Measurements from ENCODE around the gene FBXW2.
A peak's percentile ranks its signal among the peaks of the same experiment; 100 is the strongest.

FBXW2 gene, protein sequence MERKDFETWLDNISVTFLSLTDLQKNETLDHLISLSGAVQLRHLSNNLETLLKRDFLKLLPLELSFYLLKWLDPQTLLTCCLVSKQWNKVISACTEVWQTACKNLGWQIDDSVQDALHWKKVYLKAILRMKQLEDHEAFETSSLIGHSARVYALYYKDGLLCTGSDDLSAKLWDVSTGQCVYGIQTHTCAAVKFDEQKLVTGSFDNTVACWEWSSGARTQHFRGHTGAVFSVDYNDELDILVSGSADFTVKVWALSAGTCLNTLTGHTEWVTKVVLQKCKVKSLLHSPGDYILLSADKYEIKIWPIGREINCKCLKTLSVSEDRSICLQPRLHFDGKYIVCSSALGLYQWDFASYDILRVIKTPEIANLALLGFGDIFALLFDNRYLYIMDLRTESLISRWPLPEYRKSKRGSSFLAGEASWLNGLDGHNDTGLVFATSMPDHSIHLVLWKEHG

DNA sequence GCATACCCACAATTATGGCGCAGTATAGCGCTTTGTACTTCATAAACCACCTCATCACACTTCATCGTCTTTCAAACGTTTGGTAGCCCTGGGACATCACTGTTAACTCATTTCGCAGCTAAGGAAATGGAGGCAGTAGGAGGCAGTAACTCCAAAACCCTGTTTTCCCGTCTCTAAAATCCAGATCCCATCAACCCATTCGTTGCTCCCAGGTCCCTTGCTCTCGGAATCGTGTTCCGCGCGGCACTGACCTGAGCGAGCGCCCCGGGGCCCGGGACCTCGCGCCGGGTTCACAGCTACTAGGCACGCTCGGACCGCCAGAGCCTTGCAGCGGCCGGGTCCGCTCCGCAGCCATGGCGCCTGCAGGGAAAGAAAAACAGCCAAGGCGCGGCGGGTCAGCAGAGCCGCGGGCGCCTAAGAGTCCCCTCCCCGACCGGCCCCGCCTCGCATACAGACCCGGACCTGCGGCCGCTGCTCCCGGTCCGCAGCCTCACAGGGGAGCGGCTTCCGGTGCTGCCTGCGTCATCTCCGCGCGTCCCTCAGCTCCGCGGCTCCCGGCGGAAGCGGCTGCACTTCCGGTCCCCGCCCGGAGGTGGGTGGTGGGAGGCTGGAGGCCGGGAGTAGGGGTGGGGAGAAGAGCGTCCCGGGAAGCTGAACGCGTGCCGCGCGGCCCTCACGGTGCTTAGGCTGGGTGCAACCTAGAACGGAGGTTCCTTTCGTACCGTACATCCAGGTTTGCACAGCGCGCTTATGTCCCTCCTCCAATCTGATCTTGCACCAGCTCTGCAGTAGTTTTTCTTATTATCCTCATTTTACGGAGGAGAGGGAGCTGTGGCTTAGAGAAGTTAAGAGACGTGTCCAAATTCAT lies at the start of gene FBXW2:
TSS of gene FBXW2 (minus strand) at position 519 of the 868 bp plus-strand sequence. CDS start 5,158 bp downstream, outside the sequence.
- TF ChIP-seq, protein P1, sequence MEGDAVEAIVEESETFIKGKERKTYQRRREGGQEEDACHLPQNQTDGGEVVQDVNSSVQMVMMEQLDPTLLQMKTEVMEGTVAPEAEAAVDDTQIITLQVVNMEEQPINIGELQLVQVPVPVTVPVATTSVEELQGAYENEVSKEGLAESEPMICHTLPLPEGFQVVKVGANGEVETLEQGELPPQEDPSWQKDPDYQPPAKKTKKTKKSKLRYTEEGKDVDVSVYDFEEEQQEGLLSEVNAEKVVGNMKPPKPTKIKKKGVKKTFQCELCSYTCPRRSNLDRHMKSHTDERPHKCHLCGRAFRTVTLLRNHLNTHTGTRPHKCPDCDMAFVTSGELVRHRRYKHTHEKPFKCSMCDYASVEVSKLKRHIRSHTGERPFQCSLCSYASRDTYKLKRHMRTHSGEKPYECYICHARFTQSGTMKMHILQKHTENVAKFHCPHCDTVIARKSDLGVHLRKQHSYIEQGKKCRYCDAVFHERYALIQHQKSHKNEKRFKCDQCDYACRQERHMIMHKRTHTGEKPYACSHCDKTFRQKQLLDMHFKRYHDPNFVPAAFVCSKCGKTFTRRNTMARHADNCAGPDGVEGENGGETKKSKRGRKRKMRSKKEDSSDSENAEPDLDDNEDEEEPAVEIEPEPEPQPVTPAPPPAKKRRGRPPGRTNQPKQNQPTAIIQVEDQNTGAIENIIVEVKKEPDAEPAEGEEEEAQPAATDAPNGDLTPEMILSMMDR (conservative IDR thresholded peaks at IDR 0.05; ENCODE audit: low read depth, low read length), result no peak
- H3K4me3 ChIP-seq (ENCODE audit: low read depth, low read length), result peak within 1 kb of the TSS; percentile 86
- DNase-seq (ENCODE audit: low read depth), result peak; percentile 86

DNA sequence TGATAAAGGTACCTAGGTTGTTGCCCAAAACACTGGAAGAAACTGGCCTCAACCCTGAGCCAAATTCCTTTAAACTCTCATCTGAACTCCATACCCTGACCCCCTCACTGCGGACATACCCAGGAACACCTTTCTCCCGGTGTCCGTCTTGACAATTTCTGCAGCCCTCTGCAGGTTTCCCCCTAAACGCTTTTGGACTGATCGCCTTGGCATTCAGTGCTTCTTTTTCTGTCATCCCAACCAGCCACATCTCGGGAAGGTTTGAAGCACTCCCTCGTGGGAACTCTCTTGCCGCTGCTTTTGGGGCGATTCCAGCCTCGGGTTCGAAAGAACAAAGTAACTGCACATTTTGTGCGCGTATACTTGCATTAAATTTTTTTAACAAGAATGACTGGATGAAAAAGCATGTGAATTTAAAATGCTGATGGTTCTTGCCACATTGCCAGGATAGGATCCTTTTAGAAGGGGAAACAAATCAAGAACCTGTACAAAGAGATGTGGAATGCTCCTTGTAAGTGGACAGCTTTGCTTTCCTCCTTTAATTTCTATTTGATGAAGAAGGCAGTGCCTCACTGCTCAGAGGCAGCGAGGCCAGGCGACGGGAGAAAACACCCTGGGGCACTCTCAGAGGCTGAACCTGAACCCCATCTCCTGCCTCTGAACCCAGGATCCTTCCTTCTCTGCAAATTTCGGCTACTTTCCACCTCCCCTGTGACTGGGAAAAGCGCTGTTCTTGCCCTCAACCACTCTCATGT lies 48.9 kb upstream of the FBXW2 start:
- DNase-seq (ENCODE audit: low read depth), result peak; percentile 28
- peak overlapping the region; percentile 98 for H3K4me3 ChIP-seq (ENCODE audit: low read depth, low read length)
- TF ChIP-seq, protein P1 (conservative IDR thresholded peaks at IDR 0.05; ENCODE audit: low read depth, low read length), result no peak

DNA sequence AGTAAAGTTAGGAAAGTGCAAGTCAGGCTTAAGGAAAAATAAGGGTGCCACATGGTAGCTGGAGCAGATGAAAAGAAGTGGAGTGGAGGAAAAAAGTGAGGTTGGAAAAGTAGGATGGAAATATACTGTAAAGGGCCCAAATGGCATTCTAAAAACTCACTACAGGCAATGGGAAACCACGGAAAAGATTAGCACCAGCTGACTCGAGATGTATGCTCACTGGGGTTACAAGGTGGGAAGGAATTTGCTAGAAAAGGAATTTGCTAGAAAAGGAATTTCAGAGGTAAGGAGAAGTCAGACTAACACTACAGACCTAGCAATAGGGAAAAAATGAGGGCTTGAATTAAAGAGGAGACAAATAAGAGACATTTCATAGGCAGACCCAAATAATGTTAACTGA lies 45.9 kb upstream of the FBXW2 start:
- H3K4me3 ChIP-seq (ENCODE audit: low read depth, low read length), result no peak overlapping the region
- TF ChIP-seq, protein P1 (conservative IDR thresholded peaks at IDR 0.05; ENCODE audit: low read depth, low read length), result no peak
- DNase-seq (ENCODE audit: low read depth), result peak; percentile 43

DNA sequence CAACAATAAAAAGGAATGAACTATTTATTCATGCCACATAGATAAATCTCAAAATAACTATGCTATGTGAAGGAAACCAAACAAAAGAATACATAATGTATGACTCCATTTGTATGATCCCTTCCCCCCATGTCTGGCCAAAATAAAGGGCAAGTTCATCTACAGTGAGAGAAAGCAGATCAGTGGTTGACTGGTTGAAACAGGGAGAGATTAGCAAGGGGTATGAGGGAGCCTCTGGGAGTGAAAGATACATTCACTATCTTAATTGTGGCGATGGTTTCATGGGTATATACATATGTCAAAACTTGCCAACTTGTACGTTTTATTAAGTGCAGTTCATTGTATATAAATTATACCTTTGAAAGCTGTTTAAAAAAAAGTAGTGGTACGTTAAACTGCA lies 44.7 kb upstream of the FBXW2 start:
- TF ChIP-seq, protein P1 (conservative IDR thresholded peaks at IDR 0.05; ENCODE audit: low read depth, low read length), result no peak
- H3K4me3 ChIP-seq (ENCODE audit: low read depth, low read length), result no peak overlapping the region
- DNase-seq (ENCODE audit: low read depth), result no peak

DNA sequence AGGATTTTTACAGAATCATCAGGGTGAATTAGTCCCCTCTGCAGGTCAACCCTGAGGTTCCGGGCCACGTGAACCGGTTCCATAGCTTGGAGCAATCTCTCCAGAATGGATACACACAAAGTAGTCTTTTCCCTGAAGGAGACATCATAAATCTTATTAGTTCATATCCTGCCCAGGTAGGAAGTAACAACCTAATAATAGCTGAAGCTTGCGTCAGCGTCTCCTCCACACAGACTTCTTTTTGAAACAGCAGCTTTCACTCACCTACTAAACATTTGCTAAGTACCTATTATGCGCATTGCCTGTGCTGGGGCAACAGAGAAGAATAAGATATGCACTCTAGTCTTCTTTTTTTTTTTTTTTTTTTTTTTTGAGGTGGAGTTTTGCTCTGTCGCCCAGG lies 40.1 kb upstream of the FBXW2 start:
- TF ChIP-seq, protein P1 (conservative IDR thresholded peaks at IDR 0.05; ENCODE audit: low read depth, low read length), result no peak

DNA sequence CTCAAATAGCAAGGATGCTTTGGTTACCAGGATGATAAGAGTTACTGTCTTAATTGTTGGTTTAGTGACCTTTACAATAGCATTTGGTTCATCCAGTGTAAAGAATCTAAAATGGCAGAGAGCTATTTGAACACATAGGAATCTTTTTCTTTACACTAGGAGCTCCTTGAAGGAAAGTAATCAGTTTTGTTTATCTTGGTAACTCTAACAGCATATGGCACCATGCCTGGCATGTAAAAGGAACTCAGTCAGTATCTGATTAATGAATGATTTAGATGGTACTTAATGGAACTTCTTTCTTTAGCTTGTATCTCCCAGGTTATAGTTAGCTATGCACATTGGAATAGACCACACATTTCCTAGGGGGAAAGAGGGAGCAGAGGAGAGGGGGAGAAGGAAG lies 39.6 kb upstream of the FBXW2 start:
- TF ChIP-seq, protein P1 (conservative IDR thresholded peaks at IDR 0.05; ENCODE audit: low read depth, low read length), result no peak
- no peak overlapping the region for H3K4me3 ChIP-seq (ENCODE audit: low read depth, low read length)
- DNase-seq (ENCODE audit: low read depth), result no peak

More for the DNA sequence above, 40.1 kb upstream of the FBXW2 start:
- no peak for DNase-seq (ENCODE audit: low read depth)
- no peak overlapping the region for H3K4me3 ChIP-seq (ENCODE audit: low read depth, low read length)
